HCT116 (cell line): ENCODE measurements around the gene MED10. TPM values are rescaled to one million over a fixed set of nuclear protein-coding genes. Genes with fewer than 3 reads are reported as not detected.

Experiments
- ATAC-seq: fragments of 200-7000 bp; cut with Tn5 transposase; 2 replicates; pipeline ENCODE4 v1.9.1; 2020; ENCODE audit warnings: mild to moderate bottlenecking, moderate library complexity
- BruUV-seq: library from RNA; stranded (reverse); fragments of 400-500 nt; replicated peaks from 2 replicates; lab custom pipeline; 2021; lab: Mats Ljungman, UMichigan
- CTCF ChIA-PET: fragments of 300-600 bp; sonication (Branson Sonifier 250); formaldehyde crosslinking; loops from one replicate; lab custom pipeline; 2021; ENCODE audit warnings: antibody characterized with exemption; lab: Charles Lee
- POLR2A ChIA-PET: fragments of 300-600, 350-600 bp; sonication (Branson Sonifier 250); formaldehyde crosslinking; loops from one replicate; lab custom pipeline; 2021; ENCODE audit warnings: antibody characterized with exemption; lab: Charles Lee
- RAD21 ChIA-PET, 2 experiments: fragments of 300-600 bp; sonication (Branson Sonifier 250); formaldehyde crosslinking; loops; one replicate each; lab custom pipeline; 2023; ENCODE audit warnings: low total read pairs in 2 of 2; ENCODE audit not compliant: uncharacterized antibody in 2 of 2, unreplicated experiment in 2 of 2, low non-redundant PET in 1 of 2; lab: Charles Lee
- DNase-seq: peaks from one replicate; pipeline ENCODE4 v3.0.0-alpha.2; 2010; ENCODE audit warnings: low read depth, low spot score
- H2AFZ ChIP-seq: fragments of 200-600 bp; shearing (Covaris generic), sonication (generic); 2 replicates; pipeline ENCODE4 v1.6.1; 2017; ENCODE audit warnings: low read depth, mixed run types, mixed read lengths, antibody characterized with exemption, low read length; ENCODE audit not compliant: poor library complexity, severe bottlenecking
- H3K27ac ChIP-seq: 2 replicates; pipeline ENCODE4 v1.5.1; 2012; ENCODE audit warnings: low read depth, low read length
- H3K27me3 ChIP-seq: fragments of 200-600 bp; sonication (generic); 2 replicates; pipeline ENCODE4 v1.6.1; 2016; ENCODE audit warnings: mixed run types, low read length, mixed read lengths; ENCODE audit not compliant: insufficient read depth
- H3K36me3 ChIP-seq, 2 experiments: fragments of 200-500 bp in 1 of 2; fragments of 200-600 bp in 1 of 2; sonication (Bioruptor generic) in 1 of 2; sonication (generic) in 1 of 2; 2 replicates each; pipeline versions ENCODE4 v1.5.1 to v1.6.1; 2014 to 2016; ENCODE audit warnings: low read length in 2 of 2, inconsistent platforms in 1 of 2, mixed read lengths in 1 of 2, mixed run types in 1 of 2; ENCODE audit not compliant: insufficient read depth in 2 of 2, control insufficient read depth in 1 of 2
- H3K4me1 ChIP-seq, 2 experiments: fragments of 200-600 bp in 1 of 2; sonication (generic) in 1 of 2; 2 replicates each; pipeline versions ENCODE4 v1.5.1 to v1.6.1; 2012 to 2017; ENCODE audit warnings: low read length in 2 of 2, inconsistent platforms in 1 of 2, mild to moderate bottlenecking in 1 of 2, mixed read lengths in 1 of 2, mixed run types in 1 of 2, moderate library complexity in 1 of 2; ENCODE audit not compliant: insufficient read depth in 2 of 2, control insufficient read depth in 1 of 2
- H3K4me2 ChIP-seq: fragments of 200-600 bp; sonication (generic); 2 replicates; pipeline ENCODE4 v1.6.1; 2017; ENCODE audit warnings: mixed run types, low read length, mixed read lengths
- H3K4me3 ChIP-seq, 2 experiments: fragments of 200-600 bp in 1 of 2; sonication (generic) in 1 of 2; replicated peaks in 1 of 2; 2 replicates each; pipeline ENCODE4 v1.5.1; 2011 to 2016; ENCODE audit warnings: low read length in 2 of 2, control low read depth in 1 of 2, low read depth in 1 of 2, mild to moderate bottlenecking in 1 of 2, mixed read lengths in 1 of 2, mixed run types in 1 of 2
- H3K79me2 ChIP-seq: fragments of 200-600 bp; sonication (generic); 2 replicates; pipeline ENCODE4 v1.6.1; 2017; ENCODE audit warnings: mild to moderate bottlenecking, mixed run types, low read length, moderate library complexity, mixed read lengths; ENCODE audit not compliant: insufficient read depth
- H3K9ac ChIP-seq: fragments of 200-600 bp; sonication (generic); 2 replicates; pipeline ENCODE4 v1.6.1; 2016; ENCODE audit warnings: low read length, mixed read lengths
- H3K9me2 ChIP-seq: fragments of 200-600 bp; sonication (generic), shearing (Covaris generic); 2 replicates; pipeline ENCODE4 v1.6.1; 2017; ENCODE audit warnings: mixed run types, mild to moderate bottlenecking, moderate library complexity; ENCODE audit not compliant: insufficient read depth
- H3K9me3 ChIP-seq, 2 experiments: fragments of 200-500 bp in 1 of 2; fragments of 200-600 bp in 1 of 2; sonication (Bioruptor generic) in 1 of 2; sonication (generic) in 1 of 2; 2 replicates each; pipeline ENCODE4 v1.6.1; 2014 to 2017; ENCODE audit warnings: low read length in 2 of 2, mixed read lengths in 2 of 2, inconsistent platforms in 1 of 2, low read depth in 1 of 2, mild to moderate bottlenecking in 1 of 2, mixed run types in 1 of 2, moderate library complexity in 1 of 2; ENCODE audit not compliant: control insufficient read depth in 1 of 2, insufficient read depth in 1 of 2
- H4K20me1 ChIP-seq: fragments of 200-600 bp; sonication (generic), shearing (Covaris generic); 2 replicates; pipeline ENCODE4 v1.6.1; 2017; ENCODE audit warnings: mixed run types, mild to moderate bottlenecking, moderate library complexity; ENCODE audit not compliant: insufficient read depth
- SP1 ChIP-seq: IDR thresholded peaks from 2 replicates; pipeline ENCODE4 v1.6.1; 2012; ENCODE audit warnings: low read depth
- ZNF274 ChIP-seq: fragments of 200-500 bp; sonication (Bioruptor generic); IDR thresholded peaks from 2 replicates; pipeline ENCODE4 v1.6.1; 2014; ENCODE audit warnings: mild to moderate bottlenecking, low read depth, low read length, inconsistent platforms
- intact Hi-C: fragments of 100-400 bp; cut with micrococcal nuclease; formaldehyde crosslinking; loops from 2 replicates; pipeline ENCODE4 v1.10.0; 2022
- total RNA-seq: library from RNA; stranded (reverse); gene quantifications from one replicate; pipeline ENCODE4 v1.2.1, GENCODE V29; 2021; ENCODE audit not compliant: unreplicated experiment
- TF ChIP-seq, protein P1 (sequence below): IDR thresholded peaks from 2 replicates; pipeline ENCODE4 v1.6.1; 2012; ENCODE audit warnings: low read depth
- TF ChIP-seq, protein P2 (sequence below), 3 experiments: fragments of 200-600 bp in 1 of 3; sonication (generic) in 1 of 3; IDR thresholded peaks in 2 of 3; conservative IDR thresholded peaks in 1 of 3; 2 replicates each; pipeline ENCODE4 v1.5.1; 2012 to 2017; ENCODE audit warnings: low read depth in 2 of 3, low read length in 2 of 3, antibody characterized with exemption in 1 of 3, borderline replicate concordance in 1 of 3, control low read depth in 1 of 3, mild to moderate bottlenecking in 1 of 3, mixed read lengths in 1 of 3, mixed run types in 1 of 3, moderate library complexity in 1 of 3; ENCODE audit not compliant: insufficient read depth in 1 of 3
- TF ChIP-seq, protein P3 (sequence below): IDR thresholded peaks from 2 replicates; pipeline ENCODE4 v1.6.1; 2012

The MED10 gene
- total RNA-seq, 1 experiment from 2014 or later: 35.0 TPM

DNA sequence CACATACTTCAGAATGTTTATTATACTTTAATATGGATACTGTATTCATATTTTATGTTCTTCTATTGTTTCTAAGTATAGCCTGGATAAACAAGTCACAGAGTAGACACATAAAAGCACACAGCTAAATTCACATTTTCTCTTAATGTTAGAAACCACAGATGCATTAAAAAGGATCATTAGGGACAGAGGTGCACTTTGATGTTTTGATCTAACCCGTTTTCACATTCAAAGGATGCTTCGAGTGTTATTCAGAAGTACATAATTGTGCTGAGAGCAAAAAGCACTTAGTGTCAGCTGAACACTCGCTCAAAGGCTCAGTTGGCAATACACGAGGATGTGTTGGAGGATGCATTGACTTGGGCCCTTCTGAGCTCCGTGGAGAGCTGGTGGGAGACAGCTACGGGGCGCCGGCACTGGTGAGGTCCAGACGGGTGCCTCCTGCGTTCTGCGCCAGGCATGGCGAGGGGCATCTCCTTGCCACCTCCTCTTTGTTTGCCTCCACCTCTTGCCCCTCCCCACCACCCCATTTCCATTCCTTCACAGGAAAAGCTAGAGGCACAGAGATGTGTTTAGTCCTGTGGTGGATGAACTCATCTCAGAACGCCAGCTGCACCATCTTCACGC, 35.5 kb downstream of the MED10 start:
- Histone ChIP-seq H3K36me3 (no peaks in the 10 kb centered on the region), H3K4me1 (no peaks in the 10 kb centered on the region), H3K4me3 (no peak overlapping the region), H3K9ac (no peak overlapping the region), H3K27ac (no peak overlapping the region), H2AFZ (no peak overlapping the region), H3K9me2 (no peaks in the 10 kb centered on the region), H3K79me2 (no peaks in the 10 kb centered on the region), H4K20me1 (no peaks in the 10 kb centered on the region), H3K27me3 (0 out of 2 replicates have a peak, but pooled peaks cover 6% of the 10 kb centered on the region), H3K4me2 (no peak overlapping the region), H3K9me3 (no peaks in the 10 kb centered on the region)
- RAD21 ChIA-PET: no interaction called here
- intact Hi-C loops: no loop called here
- no peak for ATAC-seq
- CTCF ChIA-PET: no interaction called here
- BruUV-seq: no TSS peak
- POLR2A ChIA-PET: no interaction called here
- no peak for DNase-seq
- TF ChIP-seq SP1 (no peak), ZNF274 (no peak)
- TF ChIP-seq, protein P1, sequence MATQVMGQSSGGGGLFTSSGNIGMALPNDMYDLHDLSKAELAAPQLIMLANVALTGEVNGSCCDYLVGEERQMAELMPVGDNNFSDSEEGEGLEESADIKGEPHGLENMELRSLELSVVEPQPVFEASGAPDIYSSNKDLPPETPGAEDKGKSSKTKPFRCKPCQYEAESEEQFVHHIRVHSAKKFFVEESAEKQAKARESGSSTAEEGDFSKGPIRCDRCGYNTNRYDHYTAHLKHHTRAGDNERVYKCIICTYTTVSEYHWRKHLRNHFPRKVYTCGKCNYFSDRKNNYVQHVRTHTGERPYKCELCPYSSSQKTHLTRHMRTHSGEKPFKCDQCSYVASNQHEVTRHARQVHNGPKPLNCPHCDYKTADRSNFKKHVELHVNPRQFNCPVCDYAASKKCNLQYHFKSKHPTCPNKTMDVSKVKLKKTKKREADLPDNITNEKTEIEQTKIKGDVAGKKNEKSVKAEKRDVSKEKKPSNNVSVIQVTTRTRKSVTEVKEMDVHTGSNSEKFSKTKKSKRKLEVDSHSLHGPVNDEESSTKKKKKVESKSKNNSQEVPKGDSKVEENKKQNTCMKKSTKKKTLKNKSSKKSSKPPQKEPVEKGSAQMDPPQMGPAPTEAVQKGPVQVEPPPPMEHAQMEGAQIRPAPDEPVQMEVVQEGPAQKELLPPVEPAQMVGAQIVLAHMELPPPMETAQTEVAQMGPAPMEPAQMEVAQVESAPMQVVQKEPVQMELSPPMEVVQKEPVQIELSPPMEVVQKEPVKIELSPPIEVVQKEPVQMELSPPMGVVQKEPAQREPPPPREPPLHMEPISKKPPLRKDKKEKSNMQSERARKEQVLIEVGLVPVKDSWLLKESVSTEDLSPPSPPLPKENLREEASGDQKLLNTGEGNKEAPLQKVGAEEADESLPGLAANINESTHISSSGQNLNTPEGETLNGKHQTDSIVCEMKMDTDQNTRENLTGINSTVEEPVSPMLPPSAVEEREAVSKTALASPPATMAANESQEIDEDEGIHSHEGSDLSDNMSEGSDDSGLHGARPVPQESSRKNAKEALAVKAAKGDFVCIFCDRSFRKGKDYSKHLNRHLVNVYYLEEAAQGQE: no peak
- TF ChIP-seq, protein P2, sequence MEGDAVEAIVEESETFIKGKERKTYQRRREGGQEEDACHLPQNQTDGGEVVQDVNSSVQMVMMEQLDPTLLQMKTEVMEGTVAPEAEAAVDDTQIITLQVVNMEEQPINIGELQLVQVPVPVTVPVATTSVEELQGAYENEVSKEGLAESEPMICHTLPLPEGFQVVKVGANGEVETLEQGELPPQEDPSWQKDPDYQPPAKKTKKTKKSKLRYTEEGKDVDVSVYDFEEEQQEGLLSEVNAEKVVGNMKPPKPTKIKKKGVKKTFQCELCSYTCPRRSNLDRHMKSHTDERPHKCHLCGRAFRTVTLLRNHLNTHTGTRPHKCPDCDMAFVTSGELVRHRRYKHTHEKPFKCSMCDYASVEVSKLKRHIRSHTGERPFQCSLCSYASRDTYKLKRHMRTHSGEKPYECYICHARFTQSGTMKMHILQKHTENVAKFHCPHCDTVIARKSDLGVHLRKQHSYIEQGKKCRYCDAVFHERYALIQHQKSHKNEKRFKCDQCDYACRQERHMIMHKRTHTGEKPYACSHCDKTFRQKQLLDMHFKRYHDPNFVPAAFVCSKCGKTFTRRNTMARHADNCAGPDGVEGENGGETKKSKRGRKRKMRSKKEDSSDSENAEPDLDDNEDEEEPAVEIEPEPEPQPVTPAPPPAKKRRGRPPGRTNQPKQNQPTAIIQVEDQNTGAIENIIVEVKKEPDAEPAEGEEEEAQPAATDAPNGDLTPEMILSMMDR (IDR thresholded peaks at IDR 0.05 in 2 of 3, conservative IDR thresholded peaks at IDR 0.05 in 1 of 3; ENCODE audit: borderline replicate concordance in 1 of 3, insufficient read depth in 1 of 3, low read depth in 2 of 3, low read length in 2 of 3): no peak
- TF ChIP-seq, protein P3, sequence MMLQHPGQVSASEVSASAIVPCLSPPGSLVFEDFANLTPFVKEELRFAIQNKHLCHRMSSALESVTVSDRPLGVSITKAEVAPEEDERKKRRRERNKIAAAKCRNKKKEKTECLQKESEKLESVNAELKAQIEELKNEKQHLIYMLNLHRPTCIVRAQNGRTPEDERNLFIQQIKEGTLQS: no peak
